Motor neuron (in vitro differentiated cells): Measurements from ENCODE around the gene RIN3. TPM values are rescaled to one million over a fixed set of nuclear protein-coding genes. Genes with fewer than 3 reads are reported as not detected.

Source experiments
- ATAC-seq, 8 experiments: fragments of 200-7000 bp; cut with Tn5 transposase; replicated peaks in 6 of 8; 2 replicates each; pipeline ENCODE4 v1.8.0; 2021; ENCODE audit warnings: mild to moderate bottlenecking in 8 of 8, moderate library complexity in 8 of 8
- H3K27ac ChIP-seq, 2 donors: fragments of 250-450 bp; sonication (Bioruptor Pico); 2 replicates each; pipeline ENCODE4 v1.9.0; 2021; ENCODE audit warnings: antibody characterized with exemption in 2 of 2, mild to moderate bottlenecking in 2 of 2, moderate library complexity in 1 of 2
- H3K4me1 ChIP-seq, 2 donors: fragments of 250-450 bp; sonication (Bioruptor Pico); replicated peaks in 1 of 2; 2 replicates each; pipeline ENCODE4 v1.6.1; 2021; ENCODE audit warnings: antibody characterized with exemption in 2 of 2, mild to moderate bottlenecking in 2 of 2, moderate library complexity in 1 of 2
- H3K4me3 ChIP-seq, 5 donors: fragments of 250-450 bp; sonication (Bioruptor Pico); 2 replicates each; pipeline ENCODE4 v1.9.0; 2021; ENCODE audit warnings: antibody characterized with exemption in 5 of 5, mild to moderate bottlenecking in 5 of 5, moderate library complexity in 4 of 5
- WGBS, 10 experiments: fragments of 450-650 bp; shearing (Covaris generic); methylation state at CpG; one replicate each; pipeline ENCODE4 v1.0.0; 2022; 5-methylcytosine and 5-hydroxymethylcytosine counted together
- in situ Hi-C, 9 experiments: fragments of 400-800 bp; cut with MboI; loops; one replicate each; pipeline ENCODE4 v1.15.0; 2021; ENCODE audit warnings: low sequenced_read_pairs in 9 of 9, low pct_unique_long_range_greater_than_20kb in 2 of 9; ENCODE audit not compliant: unreplicated experiment in 9 of 9
- total RNA-seq, 8 experiments: library from RNA; unstranded; fragments of 300-600 nt; gene quantifications; 2 replicates each; pipeline versions ENCODE4 v1.2.3 to v1.2.4, GENCODE V29; 2022

The RIN3 gene
- total RNA-seq, 8 experiments from 2014 or later, result 0.21 to 23.9 (median 2.3) TPM

- in situ Hi-C loops, result no loop called here
Measured at GRCh38 chr14:92575061-92575747, 61.6 kb downstream of the RIN3 start.

GRCh38 chr14:92575748-92576303 is 62.2 kb downstream of the RIN3 start:
- Histone ChIP-seq H3K27ac (no peak overlapping the region), H3K4me3 (no peak overlapping the region), H3K4me1 (no peaks in the 10 kb centered on the region)
- no peak for ATAC-seq
- in situ Hi-C loops, result no loop called here
- 80 to 100% (median 91%) methylated on average over 1 to 4 of the region's 7 CpGs; no CpG with 5 or more reads in 5 of the 10 experiments for WGBS, 10 experiments

More at GRCh38 chr14:92575061-92575747, 61.6 kb downstream of the RIN3 start:
- no peak overlapping the region for H3K27ac ChIP-seq
- H3K4me1 ChIP-seq, result no peaks in the 10 kb centered on the region
- no peak overlapping the region for H3K4me3 ChIP-seq
- ATAC-seq, result peak in 3 of 8 experiments; percentile 35 to 62 (median 40)
- WGBS, 10 experiments, result 20 to 100% (median 80%) methylated on average over 1 to 4 of the region's 7 CpGs

GRCh38 chr14:92577321-92577742 is 63.8 kb downstream of the RIN3 start:
- Histone ChIP-seq H3K27ac (no peak overlapping the region), H3K4me1 (no peaks in the 10 kb centered on the region), H3K4me3 (no peak overlapping the region)
- ATAC-seq, result no peak
- in situ Hi-C loops, result no loop called here
- 63 to 100% (median 100%) methylated on average over 1 to 11 of the region's 13 CpGs; no CpG with 5 or more reads in 2 of the 10 experiments for WGBS, 10 experiments

GRCh38 chr14:92578511-92578910 is 64.9 kb downstream of the RIN3 start:
- 51 to 100% (median 82%) methylated on average over 2 to 3 of the region's 3 CpGs; no CpG with 5 or more reads in 4 of the 10 experiments for WGBS, 10 experiments
- ATAC-seq, result peak in 1 of 8 experiments; percentile 13
- Histone ChIP-seq H3K4me1 (no peaks in the 10 kb centered on the region), H3K4me3 (no peak overlapping the region), H3K27ac (no peak overlapping the region)
- in situ Hi-C loops, result no loop called here

- H3K4me3 ChIP-seq, result no peak overlapping the region
- H3K4me1 ChIP-seq, result no peaks in the 10 kb centered on the region
- peak in 3 of 8 experiments; percentile 70 to 80 (median 76) for ATAC-seq
- WGBS, 10 experiments, result 18 to 90% (median 75%) methylated on average over 1 to 2 of the region's 2 CpGs; no CpG with 5 or more reads in 3 of the 10 experiments
- no peak overlapping the region for H3K27ac ChIP-seq
- in situ Hi-C loops, result no loop called here
Measured at GRCh38 chr14:92579244-92579936, 65.8 kb downstream of the RIN3 start.

GRCh38 chr14:92581206-92581605 is 67.6 kb downstream of the RIN3 start:
- 76 to 100% (median 88%) methylated on average over 1 to 5 of the region's 7 CpGs; no CpG with 5 or more reads in 7 of the 10 experiments for WGBS, 10 experiments
- Histone ChIP-seq H3K27ac (no peak overlapping the region), H3K4me3 (no peak overlapping the region), H3K4me1 (no peaks in the 10 kb centered on the region)
- no peak for ATAC-seq
- in situ Hi-C loops, result no loop called here

- 82 to 100% (median 94%) methylated on average over 1 to 9 of the region's 11 CpGs for WGBS, 10 experiments
- no peak overlapping the region for H3K27ac ChIP-seq
Measured at GRCh38 chr14:92581966-92582566, 68.5 kb downstream of the RIN3 start.

GRCh38 chr14:92582706-92583452 is 69.3 kb downstream of the RIN3 start:
- 80 to 100% (median 97%) methylated on average over 1 to 8 of the region's 12 CpGs; no CpG with 5 or more reads in 2 of the 10 experiments for WGBS, 10 experiments
- Histone ChIP-seq H3K27ac (no peak overlapping the region), H3K4me1 (no peaks in the 10 kb centered on the region), H3K4me3 (no peak overlapping the region)
- in situ Hi-C loops, result no loop called here
- no peak for ATAC-seq

More at GRCh38 chr14:92581966-92582566, 68.5 kb downstream of the RIN3 start:
- no peaks in the 10 kb centered on the region for H3K4me1 ChIP-seq
- ATAC-seq, result no peak
- H3K4me3 ChIP-seq, result no peak overlapping the region
- in situ Hi-C loops, result no loop called here

GRCh38 chr14:92584220-92584619 is 70.6 kb downstream of the RIN3 start:
- Histone ChIP-seq H3K4me3 (no peak overlapping the region), H3K27ac (no peak overlapping the region), H3K4me1 (no peaks in the 10 kb centered on the region)
- in situ Hi-C loops, result no loop called here
- WGBS, 10 experiments, result 61 to 100% (median 95%) methylated on average over 1 to 2 of the region's 3 CpGs; no CpG with 5 or more reads in 4 of the 10 experiments
- ATAC-seq, result no peak

GRCh38 chr14:92584816-92585215 is 71.2 kb downstream of the RIN3 start:
- no peak for ATAC-seq
- no peak overlapping the region for H3K4me3 ChIP-seq

GRCh38 chr14:92585981-92586937 is 72.7 kb downstream of the RIN3 start:
- in situ Hi-C loops, result no loop called here
- no peak overlapping the region for H3K27ac ChIP-seq
- WGBS, 10 experiments, result 8 to 85% (median 63%) methylated on average over 2 to 9 of the region's 9 CpGs; no CpG with 5 or more reads in 1 of the 10 experiments
- H3K4me1 ChIP-seq, result no peaks in the 10 kb centered on the region
- peak in 2 of 8 experiments; percentile 61 to 66 for ATAC-seq
- H3K4me3 ChIP-seq, result no peak overlapping the region

More at GRCh38 chr14:92584816-92585215, 71.2 kb downstream of the RIN3 start:
- H3K4me1 ChIP-seq, result no peaks in the 10 kb centered on the region
- H3K27ac ChIP-seq, result no peak overlapping the region
- in situ Hi-C loops, result no loop called here
- WGBS, 10 experiments, result 80 to 100% (median 98%) methylated on average over 1 to 5 of the region's 6 CpGs; no CpG with 5 or more reads in 4 of the 10 experiments
